ENCODE data around the gene AGRN.
"Not testable (repeated sequence)": the region's sequence is repeated elsewhere in the genome, so short reads cannot be mapped to it uniquely, and the experiment has no call there.

Gene AGRN

GRCh38 chr1:1021920-1022259 is 2.0 kb downstream of the AGRN start:
- no peaks in the 10 kb centered on the region for H3K36me3 ChIP-seq (ENCODE audit: control insufficient read depth in 1 of 2, insufficient read depth in 2 of 2, low read length in 2 of 2)
- H3K27me3 ChIP-seq (ENCODE audit: control insufficient read depth in 1 of 2, insufficient read depth in 2 of 2, low read length in 2 of 2), result peaks cover 0 to 4% of the 10 kb centered on the region in 2 donors
- no peak overlapping the region for H3K27ac ChIP-seq (ENCODE audit: low read depth, low read length)
- no peaks in the 10 kb centered on the region for H3K9me3 ChIP-seq (ENCODE audit: control insufficient read depth in 1 of 2, low read length in 2 of 2)
- H3K9ac ChIP-seq (ENCODE audit: low read depth in 1 of 2, low read length in 2 of 2), result no peak overlapping the region
- H3K4me1 ChIP-seq (ENCODE audit: control insufficient read depth in 1 of 2, insufficient read depth in 2 of 2, low read length in 2 of 2), result peaks cover 7 to 9% of the 10 kb centered on the region in 2 donors
- H3K4me3 ChIP-seq (ENCODE audit: low read depth in 1 of 2, low read length in 2 of 2), result no peak overlapping the region

GRCh38 chr1:1022302-1023009 is 2.5 kb downstream of the AGRN start:
- Histone ChIP-seq H3K27ac (ENCODE audit: low read depth, low read length) (no peak overlapping the region), H3K9me3 (ENCODE audit: control insufficient read depth in 1 of 2, low read length in 2 of 2) (no peaks in the 10 kb centered on the region), H3K4me3 (ENCODE audit: low read depth in 1 of 2, low read length in 2 of 2) (no peak overlapping the region), H3K36me3 (ENCODE audit: control insufficient read depth in 1 of 2, insufficient read depth in 2 of 2, low read length in 2 of 2) (peaks cover 0 to 2% of the 10 kb centered on the region in 2 donors), H3K9ac (ENCODE audit: low read depth in 1 of 2, low read length in 2 of 2) (no peak overlapping the region), H3K27me3 (ENCODE audit: control insufficient read depth in 1 of 2, insufficient read depth in 2 of 2, low read length in 2 of 2) (peaks cover 0 to 4% of the 10 kb centered on the region in 2 donors), H3K4me1 (ENCODE audit: control insufficient read depth in 1 of 2, insufficient read depth in 2 of 2, low read length in 2 of 2) (peaks cover 7 to 9% of the 10 kb centered on the region in 2 donors)

GRCh38 chr1:1023700-1024099 is 3.8 kb downstream of the AGRN start:
- Histone ChIP-seq H3K9ac (ENCODE audit: low read depth in 1 of 2, low read length in 2 of 2) (no peak overlapping the region), H3K27ac (ENCODE audit: low read depth, low read length) (no peak overlapping the region), H3K4me3 (ENCODE audit: low read depth in 1 of 2, low read length in 2 of 2) (no peak overlapping the region)

GRCh38 chr1:1024149-1024770 is 4.3 kb downstream of the AGRN start:
- H3K9me3 ChIP-seq (ENCODE audit: control insufficient read depth in 1 of 2, low read length in 2 of 2), result no peaks in the 10 kb centered on the region
- H3K4me3 ChIP-seq (ENCODE audit: low read depth in 1 of 2, low read length in 2 of 2), result no peak overlapping the region
- H3K9ac ChIP-seq (ENCODE audit: low read depth in 1 of 2, low read length in 2 of 2), result no peak overlapping the region
- H3K36me3 ChIP-seq (ENCODE audit: control insufficient read depth in 1 of 2, insufficient read depth in 2 of 2, low read length in 2 of 2), result peaks cover 0 to 3% of the 10 kb centered on the region in 2 donors
- H3K4me1 ChIP-seq (ENCODE audit: control insufficient read depth in 1 of 2, insufficient read depth in 2 of 2, low read length in 2 of 2), result peaks cover 7 to 9% of the 10 kb centered on the region in 2 donors
- peaks cover 0 to 4% of the 10 kb centered on the region in 2 donors for H3K27me3 ChIP-seq (ENCODE audit: control insufficient read depth in 1 of 2, insufficient read depth in 2 of 2, low read length in 2 of 2)
- no peak overlapping the region for H3K27ac ChIP-seq (ENCODE audit: low read depth, low read length)

More at GRCh38 chr1:1023700-1024099, 3.8 kb downstream of the AGRN start:
- Histone ChIP-seq H3K27me3 (ENCODE audit: control insufficient read depth in 1 of 2, insufficient read depth in 2 of 2, low read length in 2 of 2) (peaks cover 0 to 4% of the 10 kb centered on the region in 2 donors), H3K9me3 (ENCODE audit: control insufficient read depth in 1 of 2, low read length in 2 of 2) (no peaks in the 10 kb centered on the region), H3K36me3 (ENCODE audit: control insufficient read depth in 1 of 2, insufficient read depth in 2 of 2, low read length in 2 of 2) (peaks cover 0 to 3% of the 10 kb centered on the region in 2 donors), H3K4me1 (ENCODE audit: control insufficient read depth in 1 of 2, insufficient read depth in 2 of 2, low read length in 2 of 2) (peaks cover 7 to 9% of the 10 kb centered on the region in 2 donors)

- no peak overlapping the region for H3K27ac ChIP-seq (ENCODE audit: low read depth, low read length)
- peaks cover 7 to 9% of the 10 kb centered on the region in 2 donors for H3K4me1 ChIP-seq (ENCODE audit: control insufficient read depth in 1 of 2, insufficient read depth in 2 of 2, low read length in 2 of 2)
- no peak overlapping the region for H3K4me3 ChIP-seq (ENCODE audit: low read depth in 1 of 2, low read length in 2 of 2)
- H3K36me3 ChIP-seq (ENCODE audit: control insufficient read depth in 1 of 2, insufficient read depth in 2 of 2, low read length in 2 of 2), result peaks cover 0 to 3% of the 10 kb centered on the region in 2 donors
- H3K9me3 ChIP-seq (ENCODE audit: control insufficient read depth in 1 of 2, low read length in 2 of 2), result no peaks in the 10 kb centered on the region
- H3K9ac ChIP-seq (ENCODE audit: low read depth in 1 of 2, low read length in 2 of 2), result no peak overlapping the region
- peaks cover 0 to 4% of the 10 kb centered on the region in 2 donors for H3K27me3 ChIP-seq (ENCODE audit: control insufficient read depth in 1 of 2, insufficient read depth in 2 of 2, low read length in 2 of 2)
Measured at GRCh38 chr1:1024771-1025699, 5.1 kb downstream of the AGRN start.

GRCh38 chr1:1025730-1026129 is 5.8 kb downstream of the AGRN start:
- peaks cover 0 to 4% of the 10 kb centered on the region in 2 donors for H3K27me3 ChIP-seq (ENCODE audit: control insufficient read depth in 1 of 2, insufficient read depth in 2 of 2, low read length in 2 of 2)
- peaks cover 7 to 9% of the 10 kb centered on the region in 2 donors for H3K4me1 ChIP-seq (ENCODE audit: control insufficient read depth in 1 of 2, insufficient read depth in 2 of 2, low read length in 2 of 2)
- H3K9ac ChIP-seq (ENCODE audit: low read depth in 1 of 2, low read length in 2 of 2), result no peak overlapping the region
- H3K9me3 ChIP-seq (ENCODE audit: control insufficient read depth in 1 of 2, low read length in 2 of 2), result no peaks in the 10 kb centered on the region
- no peak overlapping the region for H3K4me3 ChIP-seq (ENCODE audit: low read depth in 1 of 2, low read length in 2 of 2)
- peaks cover 0 to 3% of the 10 kb centered on the region in 2 donors for H3K36me3 ChIP-seq (ENCODE audit: control insufficient read depth in 1 of 2, insufficient read depth in 2 of 2, low read length in 2 of 2)
- no peak overlapping the region for H3K27ac ChIP-seq (ENCODE audit: low read depth, low read length)

GRCh38 chr1:1026599-1027413 is 6.9 kb downstream of the AGRN start:
- H3K4me3 ChIP-seq (ENCODE audit: low read depth in 1 of 2, low read length in 2 of 2), result no peak overlapping the region
- H3K36me3 ChIP-seq (ENCODE audit: control insufficient read depth in 1 of 2, insufficient read depth in 2 of 2, low read length in 2 of 2), result peaks cover 0 to 3% of the 10 kb centered on the region in 2 donors
- no peak overlapping the region for H3K27ac ChIP-seq (ENCODE audit: low read depth, low read length)
- no peak overlapping the region for H3K9ac ChIP-seq (ENCODE audit: low read depth in 1 of 2, low read length in 2 of 2)
- H3K9me3 ChIP-seq (ENCODE audit: control insufficient read depth in 1 of 2, low read length in 2 of 2), result no peaks in the 10 kb centered on the region
- H3K27me3 ChIP-seq (ENCODE audit: control insufficient read depth in 1 of 2, insufficient read depth in 2 of 2, low read length in 2 of 2), result peaks cover 0 to 4% of the 10 kb centered on the region in 2 donors
- peaks cover 3% of the 10 kb centered on the region in 2 donors for H3K4me1 ChIP-seq (ENCODE audit: control insufficient read depth in 1 of 2, insufficient read depth in 2 of 2, low read length in 2 of 2)

DNA sequence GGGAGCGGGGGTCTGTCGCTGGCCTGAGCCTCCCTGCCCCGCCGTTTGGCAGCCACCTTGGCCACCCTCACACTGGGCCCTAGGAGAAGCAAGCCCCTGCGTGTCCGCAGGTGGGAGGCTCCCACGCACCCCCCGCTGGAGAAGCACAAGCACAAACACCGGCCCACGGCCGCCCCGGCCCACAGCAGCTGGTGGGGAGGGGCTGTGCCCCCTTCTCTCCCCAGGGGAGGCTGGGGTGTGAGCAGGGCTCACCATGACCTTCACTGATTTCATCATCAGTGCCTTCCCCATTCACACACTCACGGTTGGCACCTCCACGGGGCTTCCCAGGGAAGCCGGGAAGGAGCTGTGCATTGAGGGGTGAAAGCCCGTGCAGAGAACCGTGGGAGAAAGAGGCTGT is 7.9 kb downstream of the AGRN start:
- no peaks in the 10 kb centered on the region for H3K9me3 ChIP-seq (ENCODE audit: control insufficient read depth in 1 of 2, low read length in 2 of 2)
- H3K4me1 ChIP-seq (ENCODE audit: control insufficient read depth in 1 of 2, insufficient read depth in 2 of 2, low read length in 2 of 2), result peaks cover 9 to 12% of the 10 kb centered on the region in 2 donors
- peaks cover 0 to 3% of the 10 kb centered on the region in 2 donors for H3K36me3 ChIP-seq (ENCODE audit: control insufficient read depth in 1 of 2, insufficient read depth in 2 of 2, low read length in 2 of 2)
- no peak overlapping the region for H3K9ac ChIP-seq (ENCODE audit: low read depth in 1 of 2, low read length in 2 of 2)
- H3K27me3 ChIP-seq (ENCODE audit: control insufficient read depth in 1 of 2, insufficient read depth in 2 of 2, low read length in 2 of 2), result peaks cover 4 to 7% of the 10 kb centered on the region in 2 donors
- no peak overlapping the region for H3K4me3 ChIP-seq (ENCODE audit: low read depth in 1 of 2, low read length in 2 of 2)
- H3K27ac ChIP-seq (ENCODE audit: low read depth, low read length), result no peak overlapping the region

DNA sequence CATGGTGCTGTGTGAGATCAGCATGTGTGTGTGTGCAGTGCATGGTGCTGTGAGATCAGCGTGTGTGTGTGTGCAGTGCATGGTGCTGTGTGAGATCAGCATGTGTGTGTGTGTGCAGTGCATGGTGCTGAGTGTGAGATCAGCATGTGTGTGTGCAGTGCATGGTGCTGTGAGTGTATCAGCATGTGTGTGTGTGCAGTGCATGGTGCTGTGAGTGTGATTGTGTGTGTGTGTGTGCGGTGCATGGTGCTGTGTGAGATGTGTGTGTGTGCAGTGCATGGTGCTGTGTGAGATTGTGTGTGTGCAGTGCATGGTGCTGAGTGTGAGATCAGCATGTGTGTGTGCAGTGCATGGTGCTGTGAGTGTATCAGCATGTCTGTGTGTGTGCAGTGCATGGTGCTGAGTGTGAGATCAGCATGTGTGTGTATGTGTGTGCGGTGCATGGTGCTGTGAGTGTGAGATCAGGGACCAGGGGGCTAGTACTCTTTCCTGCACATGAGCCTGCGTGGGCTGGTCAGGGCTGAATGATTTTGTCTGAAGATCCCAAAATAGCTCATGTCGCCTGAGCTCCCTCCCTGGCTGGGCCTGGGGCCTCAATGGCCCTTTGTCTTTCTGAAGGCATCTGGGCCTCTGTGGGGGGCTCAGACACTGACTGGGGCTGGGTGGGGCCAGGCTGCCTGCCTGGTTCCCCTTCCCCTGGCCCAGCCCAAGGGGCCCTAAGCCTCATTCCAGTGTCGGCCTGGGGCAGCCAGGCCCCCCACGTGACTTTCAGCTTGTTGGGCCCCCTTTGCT is 11.1 kb downstream of the AGRN start:
- H3K9ac ChIP-seq (ENCODE audit: low read depth in 1 of 2, low read length in 2 of 2); H3K27me3 ChIP-seq (ENCODE audit: control insufficient read depth in 1 of 2, insufficient read depth in 2 of 2, low read length in 2 of 2); H3K36me3 ChIP-seq (ENCODE audit: control insufficient read depth in 1 of 2, insufficient read depth in 2 of 2, low read length in 2 of 2); H3K27ac ChIP-seq (ENCODE audit: low read depth, low read length); H3K4me3 ChIP-seq (ENCODE audit: low read depth in 1 of 2, low read length in 2 of 2); H3K9me3 ChIP-seq (ENCODE audit: control insufficient read depth in 1 of 2, low read length in 2 of 2): not testable (repeated sequence)
- H3K4me1 ChIP-seq (ENCODE audit: control insufficient read depth in 1 of 2, insufficient read depth in 2 of 2, low read length in 2 of 2), result peaks cover 9 to 12% of the 10 kb centered on the region in 2 donors

All from duodenal mucosa (tissue), 2 donors.